Neural cell (in vitro differentiated cells): ENCODE results near the gene PFDN6. TPM values are rescaled to one million over a fixed set of nuclear protein-coding genes. Genes with fewer than 3 reads are reported as not detected.

ENCODE experiments used
- H2AFZ ChIP-seq: fragments of 200-600, 300-800 bp; sonication (generic), shearing (Covaris generic); 2 replicates; pipeline ENCODE4 v1.6.0; 2014; ENCODE audit warnings: low read depth, mild to moderate bottlenecking, antibody characterized with exemption, low read length, moderate library complexity
- H3F3A ChIP-seq: fragments of 200-600 bp; shearing (Covaris generic); 2 replicates; pipeline ENCODE4 v1.6.1; 2016; ENCODE audit warnings: mild to moderate bottlenecking, moderate library complexity, mixed read lengths, antibody characterized with exemption, low read length; ENCODE audit not compliant: insufficient read depth, poor library complexity, severe bottlenecking
- H3K27ac ChIP-seq: fragments of 200-600, 300-800 bp; sonication (generic), shearing (Covaris generic); 2 replicates; pipeline ENCODE4 v1.5.1; 2014; ENCODE audit warnings: mild to moderate bottlenecking, low read length, moderate library complexity
- H3K27me3 ChIP-seq: fragments of 300-800, 200-600 bp; sonication (generic), shearing (Covaris generic); 2 replicates; pipeline ENCODE4 v1.6.0; 2014; ENCODE audit warnings: mild to moderate bottlenecking, low read depth, low read length, moderate library complexity; ENCODE audit not compliant: insufficient read depth
- H3K36me3 ChIP-seq: fragments of 300-800, 200-600 bp; sonication (generic), shearing (Covaris generic); 2 replicates; pipeline ENCODE4 v1.5.1; 2014; ENCODE audit warnings: mild to moderate bottlenecking, antibody characterized with exemption, low read length, moderate library complexity; ENCODE audit not compliant: insufficient read depth
- H3K4me2 ChIP-seq: fragments of 300-800, 200-600 bp; sonication (generic), shearing (Covaris generic); 2 replicates; pipeline ENCODE4 v1.6.0; 2014; ENCODE audit warnings: mild to moderate bottlenecking, low read length
- H3K4me3 ChIP-seq: fragments of 300-800, 200-600 bp; sonication (generic), shearing (Covaris generic); 2 replicates; pipeline ENCODE4 v1.5.1; 2014; ENCODE audit warnings: mild to moderate bottlenecking, low read length, moderate library complexity
- H3K79me2 ChIP-seq: fragments of 200-600 bp; shearing (Covaris generic); replicated peaks from 2 replicates; pipeline ENCODE4 v1.6.0; 2014; ENCODE audit warnings: mild to moderate bottlenecking, low read length, moderate library complexity; ENCODE audit not compliant: insufficient read depth
- H3K9ac ChIP-seq: fragments of 300-800, 200-600 bp; sonication (generic), shearing (Covaris generic); 2 replicates; pipeline ENCODE4 v1.6.1; 2016; ENCODE audit warnings: mild to moderate bottlenecking, low read length, mixed read lengths
- H3K9me2 ChIP-seq: fragments of 200-600 bp; shearing (Covaris generic); 2 replicates; pipeline ENCODE4 v1.6.1; 2016; ENCODE audit warnings: mild to moderate bottlenecking, low read length, mixed read lengths; ENCODE audit not compliant: insufficient read depth
- H3K9me3 ChIP-seq: fragments of 200-600, 300-800 bp; sonication (generic), shearing (Covaris generic); 2 replicates; pipeline ENCODE4 v1.6.1; 2016; ENCODE audit warnings: mild to moderate bottlenecking, mixed run types, low read length, moderate library complexity, mixed read lengths
- H4K20me1 ChIP-seq: fragments of 200-600 bp; shearing (Covaris generic); 2 replicates; pipeline ENCODE4 v1.6.1; 2016; ENCODE audit warnings: mild to moderate bottlenecking, mixed run types; ENCODE audit not compliant: insufficient read depth
- EP300 ChIP-seq: fragments of 450-650 bp; conservative IDR thresholded peaks from 2 replicates; pipeline ENCODE4 v1.6.1; 2014; ENCODE audit warnings: antibody characterized with exemption, mild to moderate bottlenecking, moderate library complexity; ENCODE audit not compliant: poor library complexity, severe bottlenecking
- EZH2 ChIP-seq: fragments of 200-600, 300-800 bp; shearing (Covaris generic), sonication (generic); IDR thresholded peaks from 2 replicates; pipeline ENCODE4 v1.6.1; 2014; ENCODE audit warnings: antibody characterized with exemption, low read length, borderline replicate concordance, mild to moderate bottlenecking; ENCODE audit not compliant: insufficient read depth, poor library complexity, severe bottlenecking
- MXI1 ChIP-seq: fragments of 450-650 bp; conservative IDR thresholded peaks from 2 replicates; pipeline ENCODE4 v1.6.1; 2014; ENCODE audit warnings: antibody characterized with exemption, mild to moderate bottlenecking; ENCODE audit not compliant: poor library complexity, severe bottlenecking
- POLR2AphosphoS5 ChIP-seq: IDR thresholded peaks from 2 replicates; pipeline ENCODE4 v1.6.1; 2012
- RAD21 ChIP-seq: fragments of 450-650 bp; conservative IDR thresholded peaks from 2 replicates; pipeline ENCODE4 v1.6.1; 2014; ENCODE audit warnings: antibody characterized with exemption, mild to moderate bottlenecking, moderate library complexity
- REST ChIP-seq: IDR thresholded peaks from 2 replicates; pipeline ENCODE4 v1.6.1; 2012; ENCODE audit warnings: borderline replicate concordance
- SMC3 ChIP-seq: fragments of 450-650 bp; conservative IDR thresholded peaks from 2 replicates; pipeline ENCODE4 v1.6.1; 2014; ENCODE audit warnings: antibody characterized with exemption, mild to moderate bottlenecking, moderate library complexity; ENCODE audit not compliant: poor library complexity
- TAF1 ChIP-seq: IDR thresholded peaks from 2 replicates; pipeline ENCODE4 v1.6.1; 2012; ENCODE audit warnings: low read depth
- polyA plus RNA-seq: library from polyadenylated mRNA; depleted of rRNA; stranded (reverse); fragments of >200 nt; gene quantifications from 2 replicates; pipeline ENCODE4 v1.2.3, GENCODE V29; 2014
- TF ChIP-seq, protein P1 (sequence below): fragments of 450-650 bp; IDR thresholded peaks from 2 replicates; pipeline ENCODE4 v1.5.1; 2014; ENCODE audit warnings: antibody characterized with exemption, mild to moderate bottlenecking, moderate library complexity; ENCODE audit not compliant: poor library complexity, severe bottlenecking

Gene PFDN6
- polyA plus RNA-seq, 1 donor from 2014 or later, result 109 TPM

DNA sequence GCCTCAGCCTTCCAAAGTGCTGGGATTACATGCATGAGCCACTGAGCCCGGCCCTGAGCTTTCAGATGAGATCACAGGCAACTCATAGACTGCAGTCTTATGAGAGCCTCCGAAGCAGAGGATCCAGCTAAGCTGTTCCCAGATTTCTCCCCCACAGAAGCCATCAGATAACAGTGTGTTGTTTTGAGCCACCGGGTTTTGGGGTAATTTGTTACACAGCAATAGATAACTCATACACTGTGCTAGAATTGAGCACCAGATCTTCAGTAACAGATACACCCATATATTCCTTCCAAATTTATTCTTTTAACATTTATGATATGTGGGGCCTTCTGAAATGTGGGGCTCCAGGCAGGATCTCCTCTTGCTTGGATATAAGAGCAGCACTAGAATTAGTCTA lies 47.1 kb downstream of the PFDN6 start:
- Histone ChIP-seq H4K20me1 (no peaks in the 10 kb centered on the region), H3K79me2 (no peaks in the 10 kb centered on the region), H3K9me2 (no peaks in the 10 kb centered on the region), H2AFZ (no peak overlapping the region), H3K27ac (no peak overlapping the region), H3F3A (no peaks in the 10 kb centered on the region), H3K9me3 (no peaks in the 10 kb centered on the region), H3K4me2 (no peak overlapping the region), H3K9ac (no peak overlapping the region), H3K4me3 (no peak overlapping the region), H3K27me3 (no peaks in the 10 kb centered on the region), H3K36me3 (no peaks in the 10 kb centered on the region)
- TF ChIP-seq EZH2 (no peak), TAF1 (no peak), POLR2AphosphoS5 (no peak), REST (no peak), EP300 (no peak), SMC3 (no peak), MXI1 (no peak), RAD21 (no peak)
- TF ChIP-seq, protein P1, sequence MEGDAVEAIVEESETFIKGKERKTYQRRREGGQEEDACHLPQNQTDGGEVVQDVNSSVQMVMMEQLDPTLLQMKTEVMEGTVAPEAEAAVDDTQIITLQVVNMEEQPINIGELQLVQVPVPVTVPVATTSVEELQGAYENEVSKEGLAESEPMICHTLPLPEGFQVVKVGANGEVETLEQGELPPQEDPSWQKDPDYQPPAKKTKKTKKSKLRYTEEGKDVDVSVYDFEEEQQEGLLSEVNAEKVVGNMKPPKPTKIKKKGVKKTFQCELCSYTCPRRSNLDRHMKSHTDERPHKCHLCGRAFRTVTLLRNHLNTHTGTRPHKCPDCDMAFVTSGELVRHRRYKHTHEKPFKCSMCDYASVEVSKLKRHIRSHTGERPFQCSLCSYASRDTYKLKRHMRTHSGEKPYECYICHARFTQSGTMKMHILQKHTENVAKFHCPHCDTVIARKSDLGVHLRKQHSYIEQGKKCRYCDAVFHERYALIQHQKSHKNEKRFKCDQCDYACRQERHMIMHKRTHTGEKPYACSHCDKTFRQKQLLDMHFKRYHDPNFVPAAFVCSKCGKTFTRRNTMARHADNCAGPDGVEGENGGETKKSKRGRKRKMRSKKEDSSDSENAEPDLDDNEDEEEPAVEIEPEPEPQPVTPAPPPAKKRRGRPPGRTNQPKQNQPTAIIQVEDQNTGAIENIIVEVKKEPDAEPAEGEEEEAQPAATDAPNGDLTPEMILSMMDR, result no peak

DNA sequence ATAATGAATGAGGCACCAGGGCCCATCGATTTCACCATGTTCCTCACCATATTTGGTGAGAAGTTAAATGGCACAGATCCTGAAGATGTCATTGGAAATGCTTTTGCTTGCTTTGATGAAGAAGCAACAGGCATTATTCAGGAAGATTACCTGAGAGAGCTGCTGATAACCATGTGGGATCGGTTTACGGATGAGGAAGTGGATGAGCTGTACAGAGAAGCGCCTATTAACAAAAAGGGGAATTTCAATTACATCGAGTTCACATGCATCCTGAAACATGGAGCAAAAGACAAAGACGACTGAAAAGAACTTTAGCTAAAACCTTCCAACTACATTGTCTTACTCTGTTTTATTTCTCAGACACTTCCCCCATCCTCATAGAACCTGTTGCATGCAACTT lies 49.8 kb downstream of the PFDN6 start:
- Histone ChIP-seq H3K9ac (no peak overlapping the region), H3K36me3 (no peaks in the 10 kb centered on the region), H3K27ac (no peak overlapping the region), H3K4me3 (no peak overlapping the region), H4K20me1 (no peaks in the 10 kb centered on the region), H3K9me3 (no peaks in the 10 kb centered on the region), H3K4me2 (no peak overlapping the region), H3K79me2 (no peaks in the 10 kb centered on the region), H3K27me3 (no peaks in the 10 kb centered on the region), H3K9me2 (no peaks in the 10 kb centered on the region), H3F3A (no peaks in the 10 kb centered on the region), H2AFZ (no peak overlapping the region)
- TF ChIP-seq, protein P1, result no peak
- no peak for TF ChIP-seq MXI1
- TF ChIP-seq RAD21, result no peak
- no peak for TF ChIP-seq EP300
- no peak for TF ChIP-seq POLR2AphosphoS5
- no peak for TF ChIP-seq EZH2
- TF ChIP-seq REST, result no peak
- no peak for TF ChIP-seq TAF1
- TF ChIP-seq SMC3, result no peak
